Femur (tissue), 1 donor: Measurements from ENCODE around the gene BPI.
"Not testable (repeated sequence)": the region's sequence is repeated elsewhere in the genome, so short reads cannot be mapped to it uniquely, and the experiment has no call there.

Experiments used
- DNase-seq: peaks from one replicate; pipeline ENCODE4 v3.0.0-alpha.2; 2017

The BPI gene

GRCh38 chr20:38306379-38306778 lies 2.4 kb downstream of the BPI start:
- DNase-seq = no peak

- no peak for DNase-seq
Measured at GRCh38 chr20:38307371-38308046, 3.6 kb downstream of the BPI start.

- no peak for DNase-seq
Measured at GRCh38 chr20:38308047-38308438, 4.1 kb downstream of the BPI start.

- DNase-seq = no peak
Measured at GRCh38 chr20:38308447-38308846, 4.5 kb downstream of the BPI start.

GRCh38 chr20:38311091-38311490 lies 7.1 kb downstream of the BPI start:
- no peak for DNase-seq

- no peak for DNase-seq
Measured at GRCh38 chr20:38311491-38311890, 7.5 kb downstream of the BPI start.

GRCh38 chr20:38313676-38314075 lies 9.7 kb downstream of the BPI start:
- no peak for DNase-seq

GRCh38 chr20:38314350-38314749 lies 10.4 kb downstream of the BPI start:
- not testable (repeated sequence) for DNase-seq

- DNase-seq = no peak
Measured at GRCh38 chr20:38315290-38315966, 11.5 kb downstream of the BPI start.

- no peak for DNase-seq
Measured at GRCh38 chr20:38316341-38316740, 12.4 kb downstream of the BPI start.

- no peak for DNase-seq
Measured at GRCh38 chr20:38317422-38317821, 13.5 kb downstream of the BPI start.

- DNase-seq = no peak
Measured at GRCh38 chr20:38320221-38320620, 16.3 kb downstream of the BPI start.

- peak; percentile 73 for DNase-seq
Measured at GRCh38 chr20:38321959-38322598, 18.1 kb downstream of the BPI start.

- no peak for DNase-seq
Measured at GRCh38 chr20:38324159-38324558, 20.2 kb downstream of the BPI start.

- no peak for DNase-seq
Measured at GRCh38 chr20:38325167-38325566, 21.2 kb downstream of the BPI start.

GRCh38 chr20:38325905-38326304 lies 21.9 kb downstream of the BPI start:
- DNase-seq = no peak

GRCh38 chr20:38326309-38326708 lies 22.4 kb downstream of the BPI start:
- no peak for DNase-seq

GRCh38 chr20:38330638-38331037 lies 26.7 kb downstream of the BPI start:
- DNase-seq = no peak

- no peak for DNase-seq
Measured at GRCh38 chr20:38331245-38331644, 27.3 kb downstream of the BPI start.

GRCh38 chr20:38331814-38332213 lies 27.9 kb downstream of the BPI start:
- DNase-seq = no peak

- no peak for DNase-seq
Measured at GRCh38 chr20:38334016-38334415, 30.1 kb downstream of the BPI start.

- no peak for DNase-seq
Measured at GRCh38 chr20:38336726-38337125, 32.8 kb downstream of the BPI start.

- DNase-seq = no peak
Measured at GRCh38 chr20:38337561-38338140, 33.7 kb downstream of the BPI start.
